Activated CD4-positive, alpha-beta T cell treated with anti-CD3 and anti-CD28 coated beads, Interleukin-2, amount 50 U/mL, for 4 hours (primary cell): ENCODE data around the gene GLTPD2.
"Not testable (repeated sequence)": the region's sequence is repeated elsewhere in the genome, so short reads cannot be mapped to it uniquely, and the experiment has no call there.

Experiments
- DNase-seq, 2 experiments: peaks; one replicate each; pipeline ENCODE4 v3.0.0-alpha.2; 2020

The GLTPD2 gene

DNA sequence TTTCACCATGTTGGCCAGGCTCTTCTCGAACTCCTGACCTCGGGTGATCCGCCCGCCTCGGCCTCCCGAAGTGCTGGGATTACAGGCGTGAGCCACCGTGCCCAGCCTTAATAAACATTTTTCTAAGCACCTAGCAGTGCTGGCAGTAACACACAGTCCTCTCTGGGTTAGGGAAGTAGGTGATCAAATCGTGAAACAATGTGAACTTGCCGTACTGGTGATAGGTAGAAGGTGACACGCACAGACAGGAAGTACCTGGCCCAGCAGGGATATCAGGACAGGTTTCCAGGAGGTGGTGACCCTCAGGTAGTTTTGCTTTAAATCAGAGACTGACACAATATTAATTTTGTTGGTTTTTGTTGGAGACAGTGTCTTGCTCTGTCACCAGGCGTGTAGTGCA is 22.7 kb downstream of the GLTPD2 start:
- no peak for DNase-seq

DNA sequence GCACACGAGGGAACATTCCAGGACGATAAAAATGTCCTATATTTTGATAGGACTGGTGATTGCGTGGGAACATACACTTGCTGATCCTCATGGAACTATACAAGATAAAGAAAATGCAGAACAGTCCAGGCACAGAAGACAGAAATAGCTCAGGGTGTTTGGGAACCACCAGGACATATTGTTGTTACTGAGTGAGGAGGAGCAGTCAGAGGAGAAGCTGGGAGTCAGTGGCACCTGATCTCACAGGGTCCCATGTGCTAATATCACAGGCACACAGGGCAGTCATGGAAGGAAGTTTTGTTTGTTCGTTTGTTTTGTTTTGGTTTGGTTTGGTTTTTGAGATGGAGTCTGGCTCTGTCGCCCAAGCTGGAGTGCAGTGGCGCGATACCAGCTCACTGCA is 23.9 kb downstream of the GLTPD2 start:
- DNase-seq = no peak

DNA sequence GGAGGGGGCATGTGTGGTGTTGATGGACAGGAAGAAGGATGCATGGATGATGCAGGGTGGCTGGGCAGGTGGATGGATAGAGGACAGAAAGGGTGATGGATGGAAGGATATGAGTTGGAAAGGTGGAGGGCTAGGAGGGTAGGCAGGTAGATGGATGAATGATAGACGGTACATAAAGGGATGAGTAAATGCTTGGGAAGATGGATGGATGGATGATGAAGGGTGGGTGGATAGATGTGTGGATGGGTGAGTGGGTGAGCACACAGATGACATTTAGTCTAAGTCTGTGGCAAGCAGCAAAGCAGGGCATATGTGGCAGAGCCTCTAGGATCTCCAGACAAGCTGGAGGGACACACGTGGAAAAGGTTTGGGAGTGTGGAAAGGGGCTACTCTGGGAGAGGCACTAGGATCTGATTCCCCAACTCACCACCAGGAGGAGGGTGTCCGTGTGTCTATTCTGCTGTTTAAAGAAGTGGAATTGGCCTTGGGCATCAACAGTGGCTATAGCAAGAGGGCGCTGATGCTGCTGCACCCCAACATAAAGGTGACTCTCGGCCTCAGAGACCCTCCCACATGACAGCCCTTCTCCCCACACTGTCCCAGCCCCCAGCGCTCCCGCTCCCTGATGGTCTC is 26.4 kb downstream of the GLTPD2 start:
- DNase-seq = no peak

DNA sequence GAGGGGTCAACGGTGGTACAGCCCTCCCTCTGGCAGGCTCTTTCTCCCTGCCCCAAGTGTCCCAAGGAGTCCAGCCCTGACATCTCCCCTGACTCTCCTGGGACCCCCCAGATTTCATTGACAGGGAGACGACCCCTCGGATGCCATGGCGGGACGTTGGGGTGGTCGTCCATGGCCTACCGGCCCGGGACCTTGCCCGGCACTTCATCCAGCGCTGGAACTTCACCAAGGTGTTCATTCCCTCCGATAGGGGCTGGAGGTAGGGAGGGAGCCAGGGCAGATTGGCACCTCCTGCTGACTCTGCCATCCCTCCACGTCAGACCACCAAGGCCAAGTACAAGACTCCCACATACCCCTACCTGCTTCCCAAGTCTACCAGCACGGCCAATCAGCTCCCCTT is 28.1 kb downstream of the GLTPD2 start:
- no peak for DNase-seq

DNA sequence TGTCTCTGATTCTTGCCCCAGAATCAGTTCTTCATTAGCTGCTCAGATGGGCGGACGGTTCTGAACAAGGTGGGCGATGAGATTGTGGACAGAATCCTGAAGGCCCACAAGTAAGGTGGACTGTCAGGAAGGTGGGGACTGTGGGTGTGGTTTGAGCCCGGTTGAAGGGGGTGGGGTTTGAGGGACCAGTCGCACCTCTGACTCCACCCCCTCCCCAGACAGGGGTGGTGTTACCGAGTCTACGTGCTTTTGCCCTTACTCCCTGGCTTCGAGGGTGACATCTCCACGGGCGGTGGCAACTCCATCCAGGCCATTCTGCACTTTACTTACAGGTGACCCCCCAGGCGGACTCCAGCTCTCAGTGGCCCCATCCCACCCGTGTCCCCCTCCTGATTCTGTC is 29.5 kb downstream of the GLTPD2 start:
- no peak for DNase-seq

DNA sequence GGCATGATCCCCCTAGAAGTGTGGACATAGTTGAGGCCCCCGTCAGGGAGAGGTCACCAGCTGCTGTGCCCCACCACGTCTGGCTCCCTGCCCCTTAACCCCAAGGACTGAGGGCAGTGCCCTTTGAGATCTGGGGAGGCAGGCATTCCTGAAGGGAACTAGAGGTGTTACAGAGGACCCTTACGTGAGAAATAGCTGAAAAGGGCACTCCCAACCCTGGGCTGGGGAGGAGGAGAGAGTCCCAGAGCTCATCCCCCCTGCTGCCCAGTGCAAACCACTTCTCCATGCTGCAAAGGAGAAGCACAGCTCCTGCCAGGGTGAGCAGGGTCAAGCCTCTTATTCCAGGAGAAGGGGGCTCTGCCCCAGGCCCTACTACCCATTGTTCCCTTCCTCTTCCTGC is 34.1 kb downstream of the GLTPD2 start:
- DNase-seq = no peak

DNA sequence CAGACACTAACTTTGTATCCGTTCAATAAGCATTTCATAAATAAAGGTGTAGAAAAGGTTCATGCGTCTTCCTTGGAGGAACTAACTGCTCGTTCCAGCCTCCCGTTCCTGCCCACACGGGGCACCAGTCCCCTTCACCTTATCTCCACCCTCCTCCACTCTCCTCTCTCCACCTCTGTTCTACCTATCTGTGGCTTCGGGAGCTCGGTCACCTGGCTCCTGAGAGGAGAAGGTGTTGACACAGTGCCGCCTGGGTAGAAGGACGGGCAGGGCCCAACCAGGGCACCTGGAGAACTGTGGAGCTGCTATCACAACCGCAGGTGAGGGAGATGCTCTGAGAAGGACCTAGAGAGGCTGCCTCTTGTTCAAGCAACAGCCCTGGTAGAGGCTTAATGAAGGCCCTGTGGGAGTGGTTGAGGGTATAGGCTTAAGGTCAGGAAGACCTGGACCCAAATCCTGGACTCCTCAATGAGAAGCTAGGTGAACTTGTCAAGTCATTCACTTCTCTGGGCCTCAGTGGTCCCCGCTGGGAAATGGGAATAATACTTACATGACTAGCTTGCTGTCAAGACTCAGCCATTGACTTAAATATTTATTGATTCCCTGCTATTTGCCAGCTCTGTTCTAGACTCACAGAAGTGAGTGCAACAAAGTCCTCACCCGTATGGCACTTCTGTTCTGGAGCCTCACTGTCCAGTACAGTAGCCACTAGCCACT is 34.8 kb downstream of the GLTPD2 start:
- DNase-seq = no peak

DNA sequence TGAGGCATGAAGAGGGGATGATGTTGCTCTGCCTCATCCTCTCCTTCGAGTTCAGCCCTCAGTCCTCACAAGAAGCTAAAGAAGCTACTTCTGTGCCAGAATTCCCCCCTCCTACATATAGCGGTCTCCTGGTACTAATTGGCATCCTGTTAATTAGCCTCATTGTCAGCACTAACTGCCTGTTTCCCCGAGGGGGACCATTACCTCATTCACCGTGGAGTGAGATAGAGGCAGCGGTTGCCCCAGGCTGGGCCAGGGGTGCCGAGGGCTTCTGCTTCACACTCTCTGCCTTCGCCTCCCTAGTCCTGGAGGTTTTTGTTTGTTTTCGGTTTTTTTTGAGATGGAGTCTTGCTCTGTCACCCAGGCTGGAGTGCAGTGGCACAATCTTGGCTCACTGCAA is 38.6 kb downstream of the GLTPD2 start:
- no peak for DNase-seq

DNA sequence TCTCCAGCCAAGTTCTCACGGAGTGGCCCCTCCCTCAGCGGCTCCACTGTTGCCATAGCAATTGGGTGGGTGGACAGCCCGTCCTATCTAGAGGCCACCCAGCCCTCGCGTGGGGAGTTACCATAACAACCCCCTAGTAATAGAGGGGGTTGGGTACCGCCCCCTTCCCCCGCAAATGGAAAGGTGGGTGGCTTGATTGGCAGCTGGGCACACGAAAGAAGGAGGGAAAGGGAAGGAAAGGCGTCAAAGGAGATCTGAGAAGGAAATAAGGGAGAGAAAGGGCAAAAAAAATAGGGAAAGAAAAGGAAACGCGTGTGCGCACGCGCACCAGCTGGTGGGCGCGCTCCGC is 44.0 kb downstream of the GLTPD2 start:
- not testable (repeated sequence) for DNase-seq

DNA sequence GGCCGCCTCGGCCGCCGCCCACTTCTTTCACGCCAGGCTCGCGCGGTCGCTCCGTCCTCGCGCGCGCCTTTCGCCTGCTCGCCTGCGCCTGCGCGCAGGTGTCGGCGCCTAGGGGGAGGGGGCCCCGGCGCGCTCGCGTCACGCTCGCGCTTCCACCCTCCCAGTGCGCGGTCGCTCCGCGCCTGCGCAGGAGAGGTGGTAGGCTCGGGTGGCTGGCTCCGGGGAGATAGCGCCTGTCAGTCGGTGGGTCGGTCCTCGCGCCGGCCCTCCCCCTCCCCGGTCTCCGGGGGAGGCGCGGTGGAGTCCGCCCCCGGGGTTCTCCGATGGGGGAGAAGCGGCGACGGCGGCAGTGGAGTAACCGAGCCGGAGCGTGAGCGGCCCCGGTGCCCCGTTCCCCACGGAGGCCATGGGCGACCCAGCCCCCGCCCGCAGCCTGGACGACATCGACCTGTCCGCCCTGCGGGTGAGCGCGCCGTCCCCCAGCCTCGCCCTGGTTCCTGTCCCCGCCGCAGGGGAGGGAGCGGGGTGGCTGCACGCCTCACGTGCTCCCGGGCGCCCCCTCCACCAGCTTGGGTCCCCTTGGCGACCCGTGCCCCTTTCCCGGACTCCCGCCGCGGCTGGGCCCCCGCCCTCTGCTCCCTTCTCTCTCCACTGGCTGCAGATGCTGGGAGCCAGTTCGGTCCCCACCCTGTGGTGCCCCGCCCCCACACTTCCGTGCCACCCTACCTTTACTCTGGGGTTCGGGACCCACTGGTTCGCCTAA is 44.6 kb downstream of the GLTPD2 start, which contains the start of gene MINK1:
MINK1 (plus strand) TSS at position 163 of the 763 bp plus-strand sequence; CDS start at position 407, 244 bp downstream.
- DNase-seq = peak; percentile 76 to 81

DNA sequence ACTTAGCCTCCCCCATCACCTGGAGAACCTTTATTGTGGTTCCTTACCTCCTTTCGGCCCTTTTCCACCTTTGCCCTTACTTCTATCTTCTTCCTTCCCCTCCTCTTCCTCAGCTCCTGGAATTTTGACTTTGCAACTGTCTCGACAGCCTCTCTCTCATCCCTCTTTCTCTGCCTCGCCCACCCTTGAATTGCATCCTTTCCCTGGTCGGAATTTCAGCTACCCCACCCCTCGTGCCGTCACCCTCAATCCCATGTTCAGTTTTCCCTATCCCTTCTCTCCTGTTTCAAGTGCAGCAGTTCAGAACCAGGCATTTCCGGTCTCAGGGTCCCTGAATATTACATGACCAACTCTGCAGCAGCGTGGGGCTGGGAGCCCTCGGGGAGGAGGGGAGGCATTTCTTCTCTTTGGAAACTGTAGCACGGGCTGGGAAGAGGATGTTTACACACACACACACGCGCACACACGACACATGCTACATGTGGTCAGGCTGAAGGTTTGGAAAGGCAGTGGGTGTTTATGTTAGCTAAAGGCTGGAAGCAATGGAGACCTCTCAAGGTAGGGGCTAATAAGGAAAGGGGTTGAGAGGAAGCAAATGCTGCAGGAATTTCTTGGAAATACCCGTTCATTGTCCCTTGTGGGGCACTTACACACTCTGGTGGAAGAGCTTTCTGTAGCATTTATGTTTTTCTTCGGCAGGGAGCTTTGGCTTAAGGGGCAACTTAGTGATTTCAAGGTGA is 45.3 kb downstream of the GLTPD2 start:
- DNase-seq = no peak

DNA sequence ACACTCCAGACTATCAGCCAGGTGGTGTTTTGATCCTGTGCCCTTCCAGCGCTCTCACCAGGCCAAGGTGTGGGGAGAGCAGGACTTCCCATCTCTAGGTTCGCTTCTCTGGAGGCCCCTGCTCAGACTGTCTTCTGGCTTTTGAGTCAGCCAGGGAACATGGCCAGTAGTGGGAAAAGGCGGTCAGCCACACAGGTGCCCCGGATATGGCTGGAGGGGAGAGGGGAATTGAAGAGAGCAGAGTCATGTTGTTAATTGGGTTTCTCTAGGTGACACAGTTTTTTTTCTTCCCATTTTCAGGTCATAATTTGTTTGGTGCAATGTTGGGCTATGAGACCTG is 45.9 kb downstream of the GLTPD2 start:
- DNase-seq = no peak

DNA sequence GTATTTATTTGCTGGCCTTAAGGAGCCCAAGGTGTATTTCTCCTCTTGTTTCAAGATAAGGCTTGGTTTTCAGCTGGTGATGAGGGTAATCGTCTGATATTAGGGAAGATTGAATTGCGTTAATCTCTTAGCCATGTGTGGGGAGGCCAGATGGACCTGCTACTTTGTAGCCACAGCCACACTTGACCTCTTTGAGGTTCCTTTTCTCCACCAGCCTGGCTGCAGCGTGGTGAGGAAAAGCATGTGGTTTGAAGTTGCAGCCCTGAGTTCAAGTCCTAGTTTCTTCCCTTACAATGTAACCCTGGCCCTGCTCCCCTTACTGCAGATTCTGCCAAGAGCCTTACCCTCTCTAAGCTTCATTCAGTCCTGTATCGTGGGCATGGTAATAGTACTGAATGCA is 47.5 kb downstream of the GLTPD2 start:
- DNase-seq = no peak

DNA sequence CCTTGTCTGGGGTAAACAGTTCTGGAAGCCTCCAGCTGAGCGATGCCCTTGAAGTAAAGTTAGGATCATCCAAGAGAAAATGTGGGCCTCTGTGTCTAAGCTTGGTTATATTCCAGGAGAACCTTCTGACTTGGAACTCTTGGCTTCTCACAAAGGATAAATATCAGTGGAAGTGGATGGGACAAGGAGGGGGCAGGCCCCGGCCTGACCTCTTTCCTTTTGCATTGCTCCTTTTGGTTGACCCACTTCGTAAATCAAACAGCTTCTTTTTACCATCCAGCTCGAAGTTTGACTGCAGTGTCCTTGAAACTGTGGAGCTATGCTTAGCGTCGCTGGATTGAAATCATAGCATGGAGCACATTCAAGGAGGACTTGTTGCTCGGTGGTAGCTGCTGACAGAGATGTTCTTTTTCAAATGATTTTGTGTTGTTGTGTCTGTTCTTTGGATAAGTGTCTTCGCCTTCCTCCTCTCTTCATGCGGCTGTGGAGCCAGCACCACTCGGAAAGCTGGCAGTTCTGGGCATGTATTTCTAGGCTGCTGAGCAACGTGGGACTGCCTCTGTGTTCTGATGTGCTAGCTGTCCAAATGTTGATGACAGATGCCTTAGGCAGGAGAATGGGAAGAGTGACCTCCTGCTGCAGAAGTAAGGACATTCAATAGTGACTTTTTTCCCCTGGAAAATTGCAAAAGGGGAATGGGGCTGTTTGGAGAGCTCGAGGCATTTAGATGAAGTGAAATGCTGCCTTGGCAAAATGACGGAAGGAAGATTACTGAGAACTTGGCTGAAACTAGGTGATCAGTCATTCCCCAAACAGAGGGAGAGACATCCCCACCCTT is 48.9 kb downstream of the GLTPD2 start:
- DNase-seq = no peak

DNA sequence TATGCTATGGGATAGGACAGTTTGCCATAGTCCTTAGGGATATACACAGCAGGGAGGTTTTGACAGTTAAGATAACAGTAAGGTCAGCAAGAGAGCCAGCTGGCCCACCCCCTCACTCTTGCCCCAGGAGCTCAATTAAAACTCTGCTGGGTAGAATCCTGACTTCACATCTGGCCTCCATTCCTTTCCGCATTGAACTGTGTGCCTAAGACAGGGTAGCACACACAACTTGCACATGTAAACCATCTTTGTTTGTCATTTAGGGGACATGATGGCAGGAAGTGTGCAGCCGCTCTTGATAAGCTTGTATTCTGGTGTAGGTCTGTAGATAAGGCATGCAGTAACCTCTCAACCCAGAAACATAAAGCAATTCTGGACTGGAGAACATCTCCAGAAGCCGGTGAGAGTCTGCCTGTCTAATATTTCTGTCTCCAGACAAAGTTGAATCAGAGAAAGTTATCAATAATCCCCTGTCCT is 49.6 kb downstream of the GLTPD2 start:
- no peak for DNase-seq

DNA sequence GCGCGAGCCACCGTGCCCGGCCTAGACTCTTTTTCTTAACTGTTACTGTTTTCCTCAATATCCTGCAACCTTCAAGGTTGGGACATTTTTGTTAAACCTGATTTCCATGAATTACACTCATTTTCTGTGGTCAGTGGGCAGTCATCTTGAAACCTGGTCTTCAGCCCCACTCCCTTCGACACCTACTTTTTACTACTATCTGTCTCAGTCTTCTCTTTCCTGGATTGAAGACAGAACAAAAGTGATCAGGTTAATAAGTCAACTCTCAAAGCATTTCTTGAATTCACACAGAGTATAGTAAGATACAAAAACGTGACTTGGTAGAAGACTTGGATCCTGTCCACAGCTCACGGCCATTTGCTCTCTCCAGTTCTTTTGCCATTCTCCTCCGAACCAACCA is 50.5 kb downstream of the GLTPD2 start:
- no peak for DNase-seq
